Endodermal cell (in vitro differentiated cells): ENCODE data around the gene LSM14A. TPM values are rescaled to one million over a fixed set of nuclear protein-coding genes. Genes with fewer than 3 reads are reported as not detected.
"Not testable (repeated sequence)": the region's sequence is repeated elsewhere in the genome, so short reads cannot be mapped to it uniquely, and the experiment has no call there.

Source experiments
- DNase-seq: peaks from one replicate; pipeline ENCODE4 v3.0.0-alpha.2; 2017
- H3K27ac ChIP-seq: 2 replicates; pipeline ENCODE4 v1.5.1; 2013; ENCODE audit warnings: mild to moderate bottlenecking, low read depth, low read length, moderate library complexity
- H3K27me3 ChIP-seq: 2 replicates; pipeline ENCODE4 v1.6.1; 2013; ENCODE audit warnings: mild to moderate bottlenecking, low read length, moderate library complexity; ENCODE audit not compliant: insufficient read depth, control insufficient read depth, poor library complexity, severe bottlenecking
- H3K36me3 ChIP-seq: 2 replicates; pipeline ENCODE4 v1.7.0; 2013; ENCODE audit warnings: mild to moderate bottlenecking, low read length, moderate library complexity; ENCODE audit not compliant: control insufficient read depth, insufficient read depth
- H3K4me1 ChIP-seq: one replicate; pipeline ENCODE4 v1.7.0; 2013; ENCODE audit warnings: low read length; ENCODE audit not compliant: control insufficient read depth, insufficient read depth
- H3K4me3 ChIP-seq: 2 replicates; pipeline ENCODE4 v1.5.1; 2013; ENCODE audit warnings: mild to moderate bottlenecking, low read length, moderate library complexity
- H3K9ac ChIP-seq: 2 replicates; pipeline ENCODE4 v1.6.1; 2013; ENCODE audit warnings: mild to moderate bottlenecking, low read length, moderate library complexity; ENCODE audit not compliant: poor library complexity, severe bottlenecking; ENCODE audit errors: extremely low read depth
- H3K9me3 ChIP-seq: 2 replicates; pipeline ENCODE4 v1.6.1; 2013; ENCODE audit warnings: mild to moderate bottlenecking, low read length, moderate library complexity; ENCODE audit not compliant: control insufficient read depth
- H3K27ac Mint-ChIP-seq: 2 replicates; pipeline ENCODE4 v1.8.0; 2020; ENCODE audit warnings: mixed read lengths
- H3K27me3 Mint-ChIP-seq: 2 replicates; pipeline ENCODE4 v1.8.0; 2021; ENCODE audit warnings: mild to moderate bottlenecking, mixed read lengths; ENCODE audit not compliant: insufficient read depth
- H3K36me3 Mint-ChIP-seq: 2 replicates; pipeline ENCODE4 v1.8.0; 2020; ENCODE audit warnings: low read depth, mixed read lengths
- H3K4me1 Mint-ChIP-seq: 2 replicates; pipeline ENCODE4 v1.8.0; 2020; ENCODE audit warnings: mixed read lengths
- H3K4me3 Mint-ChIP-seq: 2 replicates; pipeline ENCODE4 v1.8.0; 2020; ENCODE audit warnings: mild to moderate bottlenecking, moderate library complexity, mixed read lengths
- H3K9me3 Mint-ChIP-seq: 2 replicates; pipeline ENCODE4 v1.8.0; 2020; ENCODE audit warnings: mild to moderate bottlenecking, mixed read lengths
- CTCF ChIP-seq: fragments of 200-600 bp; sonication (generic); conservative IDR thresholded peaks from 2 replicates; pipeline ENCODE4 v1.5.0; 2021; ENCODE audit warnings: antibody characterized with exemption, mild to moderate bottlenecking
- WGBS, 2 experiments: methylation state at CpG; one replicate each; pipeline versions ENCODE4 v1.1.5 to v1.1.7; 2013; ENCODE audit warnings: missing lambda C conversion rate in 2 of 2, mixed read lengths in 1 of 2; ENCODE audit not compliant: insufficient coverage in 1 of 2, insufficient read length in 1 of 2; 5-methylcytosine and 5-hydroxymethylcytosine counted together
- total RNA-seq, 2 donors: library from RNA; stranded (reverse); fragmentation: NEBNext Ultra II Directional in 1 of 2; extraction: Animal tissue kit (Norgen Biotek cat#: 25700) in 1 of 2; gene quantifications; 2 replicates in 1 of 2; 3 replicates in 1 of 2; pipeline ENCODE4 v1.2.1, GENCODE V29; 2021

LSM14A gene
- total RNA-seq, 2 donors from 2014 or later, result 188 to 192 TPM

- H3K36me3 Mint-ChIP-seq, DNase-seq, H3K27me3 ChIP-seq, H3K4me1 ChIP-seq, H3K36me3 ChIP-seq, H3K9me3 ChIP-seq, H3K27ac ChIP-seq, H3K4me1 Mint-ChIP-seq, H3K4me3 ChIP-seq, H3K9ac ChIP-seq, H3K27ac Mint-ChIP-seq, H3K9me3 Mint-ChIP-seq, H3K4me3 Mint-ChIP-seq, H3K27me3 Mint-ChIP-seq: not testable (repeated sequence)
- 89 to 90% methylated on average over 1 to 2 of the region's 2 CpGs for WGBS, 2 experiments
Observed at GRCh38 chr19:34161902-34162301, 10.4 kb upstream of the LSM14A start.

GRCh38 chr19:34165295-34165738, 7.0 kb upstream of the LSM14A start:
- Mint-ChIP-seq H3K36me3 (no peaks in the 10 kb centered on the region), H3K27ac (no peak overlapping the region), H3K4me3 (no peak overlapping the region), H3K4me1 (no peaks in the 10 kb centered on the region), H3K27me3 (no peaks in the 10 kb centered on the region), H3K9me3 (no peaks in the 10 kb centered on the region)
- WGBS, 2 experiments, result 88 to 93% methylated on average over 4 to 8 of the region's 8 CpGs
- Histone ChIP-seq H3K9ac (no peak overlapping the region), H3K9me3 (no peaks in the 10 kb centered on the region), H3K4me3 (no peak overlapping the region), H3K36me3 (no peaks in the 10 kb centered on the region), H3K27ac (no peak overlapping the region), H3K4me1 (no peaks in the 10 kb centered on the region), H3K27me3 (no peaks in the 10 kb centered on the region)
- DNase-seq, result no peak
- TF ChIP-seq CTCF, result no peak

- not testable (repeated sequence) for H3K27me3 Mint-ChIP-seq, DNase-seq, H3K27me3 ChIP-seq, H3K4me1 Mint-ChIP-seq, H3K9me3 ChIP-seq, H3K36me3 ChIP-seq, H3K27ac Mint-ChIP-seq, H3K36me3 Mint-ChIP-seq, H3K4me1 ChIP-seq, H3K9me3 Mint-ChIP-seq, H3K4me3 ChIP-seq, H3K27ac ChIP-seq, H3K4me3 Mint-ChIP-seq, H3K9ac ChIP-seq
- 94 to 98% methylated on average over 6 to 11 of the region's 12 CpGs for WGBS, 2 experiments
Observed at GRCh38 chr19:34169475-34170199, 2.7 kb upstream of the LSM14A start.

- H3K27ac Mint-ChIP-seq, result peak overlapping the region; percentile 98
- Histone ChIP-seq H3K9me3 (no peaks in the 10 kb centered on the region), H3K27me3 (no peaks in the 10 kb centered on the region), H3K36me3 (peaks cover 18% of the 10 kb centered on the region), H3K27ac (peak overlapping the region; percentile 96), H3K4me3 (peak overlapping the region; percentile 84), H3K9ac (peak overlapping the region; percentile 95), H3K4me1 (no peaks in the 10 kb centered on the region)
- H3K27me3 Mint-ChIP-seq, result no peaks in the 10 kb centered on the region
- peak overlapping the region; percentile 94 for H3K4me3 Mint-ChIP-seq
- no peak for TF ChIP-seq CTCF
- no peaks in the 10 kb centered on the region for H3K9me3 Mint-ChIP-seq
- H3K36me3 Mint-ChIP-seq, result peaks cover 15% of the 10 kb centered on the region
- DNase-seq, result no peak
- 68 to 72% methylated on average over 9 of the region's 9 CpGs for whole genome bisulfite sequencing, 2 experiments
- H3K4me1 Mint-ChIP-seq, result peaks cover 14% of the 10 kb centered on the region
Observed at GRCh38 chr19:34171539-34171876, 796 bp upstream of the LSM14A start.
